ENCODE data around the gene DSG1.

DSG1 gene

DNA sequence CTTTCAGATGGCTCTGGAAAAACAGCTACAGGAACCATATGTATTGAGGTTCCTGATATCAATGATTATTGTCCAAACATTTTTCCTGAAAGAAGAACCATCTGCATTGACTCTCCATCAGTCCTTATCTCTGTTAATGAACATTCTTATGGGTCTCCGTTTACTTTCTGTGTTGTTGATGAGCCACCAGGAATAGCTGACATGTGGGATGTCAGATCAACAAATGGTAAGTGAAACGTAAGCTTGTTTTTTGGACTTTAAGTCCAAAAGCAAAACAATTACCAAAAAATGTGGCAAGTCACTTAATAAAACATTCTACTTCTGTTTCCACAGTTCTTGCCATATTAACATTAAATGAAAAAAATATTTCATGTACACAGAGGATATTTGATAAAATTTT lies 85.4 kb downstream of the DSG1 start:
- Histone ChIP-seq H3K27me3 (ENCODE audit: insufficient read depth, low read length) (no peaks in the 10 kb centered on the region), H2AFZ (ENCODE audit: low read depth, low read length) (no peak overlapping the region)

More for the DNA sequence above, 85.4 kb downstream of the DSG1 start:
- Histone ChIP-seq H3K9me3 (ENCODE audit: low read length) (no peaks in the 10 kb centered on the region), H3K4me1 (ENCODE audit: insufficient read depth, low read length) (no peaks in the 10 kb centered on the region), H3K36me3 (ENCODE audit: insufficient read depth, low read length) (no peaks in the 10 kb centered on the region), H3K4me3 (ENCODE audit: low read length) (no peak overlapping the region)

Data from neuron (in vitro differentiated cells).